ENCODE measurements around the gene CPAMD8. TPM values are rescaled to one million over a fixed set of nuclear protein-coding genes. Genes with fewer than 3 reads are reported as not detected.
"Not testable (repeated sequence)": the region's sequence is repeated elsewhere in the genome, so short reads cannot be mapped to it uniquely, and the experiment has no call there.

CPAMD8 gene
- total RNA-seq, 1 experiment from 2014 or later, result 0.20 TPM

DNA sequence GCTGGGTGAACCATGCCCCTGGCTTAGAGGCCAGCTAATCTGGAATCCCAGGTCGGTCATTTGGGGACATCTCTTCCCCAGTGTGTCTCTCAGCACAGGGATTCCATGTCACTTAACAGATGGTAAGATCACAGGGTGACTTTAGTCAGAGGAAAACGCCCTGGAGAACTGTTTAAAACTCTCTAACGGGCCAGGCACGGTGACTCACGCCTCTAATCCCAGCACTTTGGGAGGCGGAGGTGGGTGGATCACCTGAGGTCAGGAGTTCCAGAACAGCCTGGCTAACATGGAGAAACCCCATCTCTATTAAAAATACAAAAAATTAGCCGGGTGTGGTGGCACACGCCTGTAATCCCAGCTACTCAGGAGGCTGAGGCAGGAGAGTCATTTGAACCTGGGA, 1.7 kb downstream of the CPAMD8 start:
- H3K4me3 ChIP-seq (replicated peaks in 1 of 2; ENCODE audit: low read depth in 1 of 2, low read length in 2 of 2); CTCF ChIA-PET; H3K9me3 ChIP-seq (ENCODE audit: control insufficient read depth in 1 of 2, insufficient read depth in 1 of 2, low read depth in 1 of 2, low read length in 2 of 2); H4K20me1 ChIP-seq (ENCODE audit: insufficient read depth); intact Hi-C loops (cut with micrococcal nuclease); POLR2A ChIA-PET; BruUV-seq (replicated peaks); H3K36me3 ChIP-seq (ENCODE audit: control insufficient read depth in 1 of 2, insufficient read depth in 2 of 2, low read length in 2 of 2); H3K9me2 ChIP-seq (ENCODE audit: insufficient read depth); H3K79me2 ChIP-seq (ENCODE audit: insufficient read depth, low read length); H3K9ac ChIP-seq (ENCODE audit: low read length); RAD21 ChIA-PET (ENCODE audit: low non-redundant PET in 1 of 2, low total read pairs in 2 of 2, uncharacterized antibody in 2 of 2, unreplicated experiment in 2 of 2); DNase-seq (ENCODE audit: low read depth, low spot score); H3K27ac ChIP-seq (ENCODE audit: low read depth, low read length); H3K27me3 ChIP-seq (ENCODE audit: insufficient read depth, low read length); H2AFZ ChIP-seq (ENCODE audit: low read depth, low read length, poor library complexity, severe bottlenecking): not testable (repeated sequence)
- peak; percentile 59 for ATAC-seq
- Histone ChIP-seq H3K4me2 (ENCODE audit: low read length) (peak overlapping the region; percentile 47), H3K4me1 (ENCODE audit: control insufficient read depth in 1 of 2, insufficient read depth in 2 of 2, low read length in 2 of 2) (peaks cover 11 to 37% of the 10 kb centered on the region in 2 experiments)
- peak; percentile 61; the same call in 1 of the 2 replicates for TF ChIP-seq EGR1 (IDR thresholded peaks at IDR 0.05; ENCODE audit: low read depth)
- TF ChIP-seq JUND (IDR thresholded peaks at IDR 0.05), result peak; percentile 40; the same call in 1 of the 2 replicates

GRCh38 chr19:17023805-17024204, 2.8 kb downstream of the CPAMD8 start:
- Histone ChIP-seq H3K27me3 (ENCODE audit: insufficient read depth, low read length) (no peaks in the 10 kb centered on the region), H3K9me3 (ENCODE audit: control insufficient read depth in 1 of 2, insufficient read depth in 1 of 2, low read depth in 1 of 2, low read length in 2 of 2) (no peaks in the 10 kb centered on the region), H4K20me1 (ENCODE audit: insufficient read depth) (no peaks in the 10 kb centered on the region), H2AFZ (ENCODE audit: low read depth, low read length, poor library complexity, severe bottlenecking) (no peak overlapping the region), H3K4me2 (ENCODE audit: low read length) (no peak overlapping the region), H3K36me3 (ENCODE audit: control insufficient read depth in 1 of 2, insufficient read depth in 2 of 2, low read length in 2 of 2) (no peaks in the 10 kb centered on the region), H3K27ac (ENCODE audit: low read depth, low read length) (no peak overlapping the region), H3K9ac (ENCODE audit: low read length) (no peak overlapping the region), H3K4me3 (replicated peaks in 1 of 2; ENCODE audit: low read depth in 1 of 2, low read length in 2 of 2) (no peak overlapping the region), H3K9me2 (ENCODE audit: insufficient read depth) (no peaks in the 10 kb centered on the region), H3K79me2 (ENCODE audit: insufficient read depth, low read length) (no peaks in the 10 kb centered on the region), H3K4me1 (ENCODE audit: control insufficient read depth in 1 of 2, insufficient read depth in 2 of 2, low read length in 2 of 2) (peaks cover 11 to 37% of the 10 kb centered on the region in 2 experiments)
- no peak for ATAC-seq
- no peak for DNase-seq (ENCODE audit: low read depth, low spot score)
- intact Hi-C loops (cut with micrococcal nuclease), result no loop called here
- ChIA-PET POLR2A (no interaction called here), CTCF (interaction anchor here (0.6 kb wide), 1 partner anchor 18 kb away, joined by 4 read pairs; no protein-coding TSS in a partner anchor), RAD21 (ENCODE audit: low non-redundant PET in 1 of 2, low total read pairs in 2 of 2, uncharacterized antibody in 2 of 2, unreplicated experiment in 2 of 2) (no interaction called here)
- no TSS peak for BruUV-seq (replicated peaks)
- TF ChIP-seq CEBPB (IDR thresholded peaks at IDR 0.05; ENCODE audit: low read depth), result no peak
- no peak for TF ChIP-seq MAX (IDR thresholded peaks at IDR 0.05)
- TF ChIP-seq, protein P1, sequence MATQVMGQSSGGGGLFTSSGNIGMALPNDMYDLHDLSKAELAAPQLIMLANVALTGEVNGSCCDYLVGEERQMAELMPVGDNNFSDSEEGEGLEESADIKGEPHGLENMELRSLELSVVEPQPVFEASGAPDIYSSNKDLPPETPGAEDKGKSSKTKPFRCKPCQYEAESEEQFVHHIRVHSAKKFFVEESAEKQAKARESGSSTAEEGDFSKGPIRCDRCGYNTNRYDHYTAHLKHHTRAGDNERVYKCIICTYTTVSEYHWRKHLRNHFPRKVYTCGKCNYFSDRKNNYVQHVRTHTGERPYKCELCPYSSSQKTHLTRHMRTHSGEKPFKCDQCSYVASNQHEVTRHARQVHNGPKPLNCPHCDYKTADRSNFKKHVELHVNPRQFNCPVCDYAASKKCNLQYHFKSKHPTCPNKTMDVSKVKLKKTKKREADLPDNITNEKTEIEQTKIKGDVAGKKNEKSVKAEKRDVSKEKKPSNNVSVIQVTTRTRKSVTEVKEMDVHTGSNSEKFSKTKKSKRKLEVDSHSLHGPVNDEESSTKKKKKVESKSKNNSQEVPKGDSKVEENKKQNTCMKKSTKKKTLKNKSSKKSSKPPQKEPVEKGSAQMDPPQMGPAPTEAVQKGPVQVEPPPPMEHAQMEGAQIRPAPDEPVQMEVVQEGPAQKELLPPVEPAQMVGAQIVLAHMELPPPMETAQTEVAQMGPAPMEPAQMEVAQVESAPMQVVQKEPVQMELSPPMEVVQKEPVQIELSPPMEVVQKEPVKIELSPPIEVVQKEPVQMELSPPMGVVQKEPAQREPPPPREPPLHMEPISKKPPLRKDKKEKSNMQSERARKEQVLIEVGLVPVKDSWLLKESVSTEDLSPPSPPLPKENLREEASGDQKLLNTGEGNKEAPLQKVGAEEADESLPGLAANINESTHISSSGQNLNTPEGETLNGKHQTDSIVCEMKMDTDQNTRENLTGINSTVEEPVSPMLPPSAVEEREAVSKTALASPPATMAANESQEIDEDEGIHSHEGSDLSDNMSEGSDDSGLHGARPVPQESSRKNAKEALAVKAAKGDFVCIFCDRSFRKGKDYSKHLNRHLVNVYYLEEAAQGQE (IDR thresholded peaks at IDR 0.05; ENCODE audit: low read depth), result no peak
- no peak for TF ChIP-seq EZH2 (IDR thresholded peaks at IDR 0.05)
- TF ChIP-seq, protein P2, sequence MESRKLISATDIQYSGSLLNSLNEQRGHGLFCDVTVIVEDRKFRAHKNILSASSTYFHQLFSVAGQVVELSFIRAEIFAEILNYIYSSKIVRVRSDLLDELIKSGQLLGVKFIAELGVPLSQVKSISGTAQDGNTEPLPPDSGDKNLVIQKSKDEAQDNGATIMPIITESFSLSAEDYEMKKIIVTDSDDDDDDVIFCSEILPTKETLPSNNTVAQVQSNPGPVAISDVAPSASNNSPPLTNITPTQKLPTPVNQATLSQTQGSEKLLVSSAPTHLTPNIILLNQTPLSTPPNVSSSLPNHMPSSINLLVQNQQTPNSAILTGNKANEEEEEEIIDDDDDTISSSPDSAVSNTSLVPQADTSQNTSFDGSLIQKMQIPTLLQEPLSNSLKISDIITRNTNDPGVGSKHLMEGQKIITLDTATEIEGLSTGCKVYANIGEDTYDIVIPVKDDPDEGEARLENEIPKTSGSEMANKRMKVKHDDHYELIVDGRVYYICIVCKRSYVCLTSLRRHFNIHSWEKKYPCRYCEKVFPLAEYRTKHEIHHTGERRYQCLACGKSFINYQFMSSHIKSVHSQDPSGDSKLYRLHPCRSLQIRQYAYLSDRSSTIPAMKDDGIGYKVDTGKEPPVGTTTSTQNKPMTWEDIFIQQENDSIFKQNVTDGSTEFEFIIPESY (IDR thresholded peaks at IDR 0.05; ENCODE audit: extremely low read depth, insufficient replicate concordance, low read length), result no peak
- no peak for TF ChIP-seq EGR1 (IDR thresholded peaks at IDR 0.05; ENCODE audit: low read depth)
- TF ChIP-seq, protein P3, sequence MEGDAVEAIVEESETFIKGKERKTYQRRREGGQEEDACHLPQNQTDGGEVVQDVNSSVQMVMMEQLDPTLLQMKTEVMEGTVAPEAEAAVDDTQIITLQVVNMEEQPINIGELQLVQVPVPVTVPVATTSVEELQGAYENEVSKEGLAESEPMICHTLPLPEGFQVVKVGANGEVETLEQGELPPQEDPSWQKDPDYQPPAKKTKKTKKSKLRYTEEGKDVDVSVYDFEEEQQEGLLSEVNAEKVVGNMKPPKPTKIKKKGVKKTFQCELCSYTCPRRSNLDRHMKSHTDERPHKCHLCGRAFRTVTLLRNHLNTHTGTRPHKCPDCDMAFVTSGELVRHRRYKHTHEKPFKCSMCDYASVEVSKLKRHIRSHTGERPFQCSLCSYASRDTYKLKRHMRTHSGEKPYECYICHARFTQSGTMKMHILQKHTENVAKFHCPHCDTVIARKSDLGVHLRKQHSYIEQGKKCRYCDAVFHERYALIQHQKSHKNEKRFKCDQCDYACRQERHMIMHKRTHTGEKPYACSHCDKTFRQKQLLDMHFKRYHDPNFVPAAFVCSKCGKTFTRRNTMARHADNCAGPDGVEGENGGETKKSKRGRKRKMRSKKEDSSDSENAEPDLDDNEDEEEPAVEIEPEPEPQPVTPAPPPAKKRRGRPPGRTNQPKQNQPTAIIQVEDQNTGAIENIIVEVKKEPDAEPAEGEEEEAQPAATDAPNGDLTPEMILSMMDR (IDR thresholded peaks at IDR 0.05 in 2 of 3, conservative IDR thresholded peaks at IDR 0.05 in 1 of 3; ENCODE audit: borderline replicate concordance in 1 of 3, insufficient read depth in 1 of 3, low read depth in 2 of 3, low read length in 2 of 3), result no peak
- TF ChIP-seq ELF1 (IDR thresholded peaks at IDR 0.05; ENCODE audit: borderline replicate concordance, low read depth), result no peak
- no peak for TF ChIP-seq POLR2AphosphoS5 (IDR thresholded peaks at IDR 0.05; ENCODE audit: low read depth, low read length)
- TF ChIP-seq TCF7L2 (IDR thresholded peaks at IDR 0.05; ENCODE audit: borderline replicate concordance, extremely low read depth, insufficient read depth, insufficient read length), result no peak
- no peak for TF ChIP-seq YY1 (IDR thresholded peaks at IDR 0.05; ENCODE audit: extremely low read depth, insufficient replicate concordance, low read depth, low read length)
